Fibroblast of pulmonary artery (primary cell): ENCODE data around the gene ABCC3.
A peak's percentile ranks its signal among the peaks of the same experiment; 100 is the strongest.

Source experiments
- DNase-seq: peaks from one replicate; pipeline ENCODE4 v3.0.0-alpha.2; 2010; ENCODE audit warnings: low read depth
- H3K4me3 ChIP-seq: replicated peaks from 2 replicates; pipeline ENCODE4 v1.5.1; 2011; ENCODE audit warnings: low read depth, mild to moderate bottlenecking, control low read depth, low read length, moderate library complexity
- CTCF ChIP-seq: IDR thresholded peaks from 2 replicates; pipeline ENCODE4 v1.5.1; 2011; ENCODE audit warnings: mild to moderate bottlenecking, control low read depth, low read length, inconsistent platforms; ENCODE audit errors: missing control alignments

The ABCC3 gene

GRCh38 chr17:50656509-50656908 is 21.8 kb downstream of the ABCC3 start:
- no peak for TF ChIP-seq CTCF
- H3K4me3 ChIP-seq, result no peak overlapping the region

GRCh38 chr17:50657054-50657453 is 22.4 kb downstream of the ABCC3 start:
- no peak overlapping the region for H3K4me3 ChIP-seq
- TF ChIP-seq CTCF, result no peak
- DNase-seq, result no peak

More at GRCh38 chr17:50656509-50656908, 21.8 kb downstream of the ABCC3 start:
- DNase-seq, result no peak

GRCh38 chr17:50657627-50658026 is 22.9 kb downstream of the ABCC3 start:
- no peak for DNase-seq
- TF ChIP-seq CTCF, result no peak
- H3K4me3 ChIP-seq, result no peak overlapping the region

- no peak for TF ChIP-seq CTCF
- H3K4me3 ChIP-seq, result no peak overlapping the region
- DNase-seq, result no peak
Measured at GRCh38 chr17:50658616-50659015, 23.9 kb downstream of the ABCC3 start.

GRCh38 chr17:50659179-50659578 is 24.5 kb downstream of the ABCC3 start:
- no peak for DNase-seq
- no peak for TF ChIP-seq CTCF
- no peak overlapping the region for H3K4me3 ChIP-seq

GRCh38 chr17:50660042-50660886 is 25.6 kb downstream of the ABCC3 start:
- TF ChIP-seq CTCF, result no peak
- no peak overlapping the region for H3K4me3 ChIP-seq
- peak; percentile 51 for DNase-seq

- no peak for TF ChIP-seq CTCF
- no peak for DNase-seq
- H3K4me3 ChIP-seq, result no peak overlapping the region
Measured at GRCh38 chr17:50660887-50661345, 26.2 kb downstream of the ABCC3 start.
